Activated T-cell treated with anti-CD3 and anti-CD28 coated beads, Interleukin-2, amount 50 U/mL, for 72 hours (primary cell): Measurements from ENCODE around the gene LMF2. TPM values are rescaled to one million over a fixed set of nuclear protein-coding genes. Genes with fewer than 3 reads are reported as not detected.

Experiments
- ATAC-seq, 2 donors: fragments of 150-1000 bp; cut with Tn5 transposase; replicated peaks in 1 of 2; 2 replicates each; pipeline ENCODE4 v1.10.0; 2021; ENCODE audit warnings: moderate library complexity in 2 of 2, mild to moderate bottlenecking in 1 of 2
- DNase-seq, 2 donors: peaks; one replicate each; pipeline ENCODE4 v3.0.0; 2021 to 2022; ENCODE audit warnings: mixed read lengths in 1 of 2
- H3K27ac Mint-ChIP-seq: one replicate; pipeline ENCODE4 v1.8.0; 2022; ENCODE audit warnings: mild to moderate bottlenecking, moderate library complexity, mixed read lengths
- H3K27me3 Mint-ChIP-seq: one replicate; pipeline ENCODE4 v1.8.0; 2022; ENCODE audit warnings: low read depth, mixed read lengths
- H3K36me3 Mint-ChIP-seq, 2 donors: one replicate each; pipeline ENCODE4 v1.8.0; 2022; ENCODE audit warnings: mixed read lengths in 2 of 2, mild to moderate bottlenecking in 1 of 2; ENCODE audit not compliant: insufficient read depth in 2 of 2
- H3K4me1 Mint-ChIP-seq: one replicate; pipeline ENCODE4 v1.8.0; 2022; ENCODE audit warnings: low read depth, mixed read lengths
- H3K4me3 Mint-ChIP-seq, 2 donors: one replicate each; pipeline ENCODE4 v1.8.0; 2022; ENCODE audit warnings: mild to moderate bottlenecking in 2 of 2, mixed read lengths in 2 of 2, moderate library complexity in 2 of 2
- H3K9me3 Mint-ChIP-seq, 2 donors: one replicate each; pipeline ENCODE4 v1.8.0; 2022; ENCODE audit warnings: mixed read lengths in 2 of 2
- total RNA-seq, 2 donors: library from RNA; stranded (reverse); gene quantifications; one replicate each; pipeline ENCODE4 v1.2.3, GENCODE V29; 2022

LMF2 gene
- total RNA-seq, 2 donors from 2014 or later, result 64.8 to 64.9 TPM

DNA sequence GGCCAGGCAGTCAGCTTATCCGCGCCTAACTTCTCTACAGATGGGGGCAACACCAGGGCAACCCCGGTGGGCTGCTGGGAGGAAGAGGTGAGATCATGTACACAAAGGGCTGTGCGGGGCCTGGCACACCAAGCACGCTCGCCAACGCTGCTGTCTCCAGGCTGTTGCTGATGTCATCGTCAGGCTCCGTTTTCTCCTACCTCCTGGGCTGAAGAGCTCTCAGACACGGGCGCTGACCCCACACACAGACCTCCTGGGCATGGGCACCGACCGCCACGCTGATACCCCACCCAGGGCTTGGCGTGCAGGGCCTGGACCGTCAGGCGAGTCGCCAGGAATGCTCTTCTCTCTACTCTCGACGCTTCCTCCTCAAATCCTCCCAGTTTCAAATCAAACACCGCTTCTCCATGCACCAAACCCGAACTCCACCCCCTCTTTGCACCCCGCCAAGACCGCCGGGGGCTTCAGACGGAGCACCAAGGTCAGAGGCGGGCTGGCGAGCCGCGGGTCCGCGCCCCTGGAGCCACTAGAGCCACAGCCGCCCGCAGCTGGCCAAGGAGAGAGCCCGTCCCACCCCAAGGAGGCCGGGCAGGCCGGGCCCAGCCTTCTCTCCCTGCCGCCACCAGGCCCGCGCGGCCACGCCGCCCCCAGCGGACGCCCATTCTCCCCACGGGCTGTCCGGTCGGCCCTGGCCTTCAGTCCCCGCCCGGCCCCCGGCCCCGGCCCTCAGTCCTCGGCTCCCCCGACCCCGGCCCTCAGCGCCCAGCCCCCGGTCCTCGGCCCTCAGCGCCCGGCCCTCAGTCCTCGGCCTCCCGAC, 33.4 kb downstream of the LMF2 start:
- Mint-ChIP-seq H3K9me3 (no peaks in the 10 kb centered on the region), H3K27ac (peak overlapping the region; percentile 36), H3K27me3 (no peaks in the 10 kb centered on the region), H3K4me1 (peaks cover 58% of the 10 kb centered on the region), H3K36me3 (peaks cover 2 to 5% of the 10 kb centered on the region in 2 donors), H3K4me3 (peak overlapping the region; percentile 89 to 100)
- DNase-seq (peak; percentile 57 to 58), ATAC-seq (peak in 1 of 2 donors; percentile 14)

DNA sequence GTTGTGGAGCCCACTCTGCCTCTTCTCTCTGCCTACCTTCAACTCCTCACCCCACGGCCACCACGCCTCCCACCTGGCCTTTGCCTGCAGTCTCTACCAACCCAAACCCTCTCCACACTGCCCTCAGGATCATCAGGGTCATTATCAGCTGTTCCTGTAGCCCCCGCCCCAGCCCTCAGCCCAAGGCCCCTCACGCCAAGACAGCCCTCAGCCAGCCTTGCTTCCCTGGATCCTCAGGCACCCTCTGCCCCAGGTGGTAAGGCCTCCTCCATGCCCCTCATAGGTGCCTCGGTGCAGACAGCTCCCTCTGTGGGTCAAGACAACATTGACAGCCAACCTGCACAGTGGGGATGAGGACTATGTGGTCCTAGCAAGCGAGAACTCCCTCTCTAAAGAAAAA, 34.4 kb downstream of the LMF2 start:
- DNase-seq (peak; percentile 51 to 69), ATAC-seq (peak; percentile 21 to 22)
- peak overlapping the region; percentile 89 to 100 for H3K4me3 Mint-ChIP-seq
- peaks cover 66% of the 10 kb centered on the region for H3K4me1 Mint-ChIP-seq
- H3K9me3 Mint-ChIP-seq, result no peaks in the 10 kb centered on the region
- H3K27me3 Mint-ChIP-seq, result no peaks in the 10 kb centered on the region
- peaks cover 2 to 5% of the 10 kb centered on the region in 2 donors for H3K36me3 Mint-ChIP-seq
- peak overlapping the region; percentile 66 for H3K27ac Mint-ChIP-seq

- Mint-ChIP-seq H3K9me3 (no peaks in the 10 kb centered on the region), H3K4me1 (peaks cover 67% of the 10 kb centered on the region), H3K27ac (peak overlapping the region; percentile 9), H3K4me3 (peak overlapping the region; percentile 31 to 81), H3K27me3 (no peaks in the 10 kb centered on the region), H3K36me3 (peaks cover 3 to 5% of the 10 kb centered on the region in 2 donors)
- ATAC-seq, result no peak
- DNase-seq, result no peak
These were observed 35.5 kb downstream of the LMF2 start for GRCh38 chr22:50471962-50472361.

- Mint-ChIP-seq H3K27ac (peak overlapping the region; percentile 73), H3K4me3 (peak overlapping the region; percentile 73 to 81), H3K27me3 (no peaks in the 10 kb centered on the region), H3K9me3 (no peaks in the 10 kb centered on the region), H3K4me1 (peaks cover 66% of the 10 kb centered on the region), H3K36me3 (peaks cover 7 to 8% of the 10 kb centered on the region in 2 donors)
- DNase-seq (no peak), ATAC-seq (no peak)
These were observed 36.2 kb downstream of the LMF2 start for GRCh38 chr22:50471197-50471847.

- H3K36me3 Mint-ChIP-seq, result peaks cover 7 to 9% of the 10 kb centered on the region in 2 donors
- DNase-seq, result no peak
- H3K4me1 Mint-ChIP-seq, result peaks cover 61% of the 10 kb centered on the region
- ATAC-seq, result no peak
- H3K4me3 Mint-ChIP-seq, result peak overlapping the region; percentile 73 to 81
- H3K27ac Mint-ChIP-seq, result peak overlapping the region; percentile 73
- H3K9me3 Mint-ChIP-seq, result no peaks in the 10 kb centered on the region
- no peaks in the 10 kb centered on the region for H3K27me3 Mint-ChIP-seq
These were observed 37.0 kb downstream of the LMF2 start for GRCh38 chr22:50470491-50470890.

- H3K27ac Mint-ChIP-seq, result peak overlapping the region; percentile 38
- peak; percentile 95 to 97 for DNase-seq
- H3K4me1 Mint-ChIP-seq, result peaks cover 61% of the 10 kb centered on the region
- no peaks in the 10 kb centered on the region for H3K9me3 Mint-ChIP-seq
- peak overlapping the region; percentile 73 to 81 for H3K4me3 Mint-ChIP-seq
- ATAC-seq, result peak; percentile 86 to 89
- no peaks in the 10 kb centered on the region for H3K27me3 Mint-ChIP-seq
- H3K36me3 Mint-ChIP-seq, result peaks cover 7 to 9% of the 10 kb centered on the region in 2 donors
These were observed 37.9 kb downstream of the LMF2 start for GRCh38 chr22:50469377-50470305.

GRCh38 chr22:50468626-50469025, 38.9 kb downstream of the LMF2 start:
- peak overlapping the region; percentile 73 to 81 for H3K4me3 Mint-ChIP-seq
- no peak overlapping the region for H3K27ac Mint-ChIP-seq
- DNase-seq (no peak), ATAC-seq (no peak)
- no peaks in the 10 kb centered on the region for H3K27me3 Mint-ChIP-seq
- peaks cover 6 to 10% of the 10 kb centered on the region in 2 donors for H3K36me3 Mint-ChIP-seq
- peaks cover 55% of the 10 kb centered on the region for H3K4me1 Mint-ChIP-seq
- H3K9me3 Mint-ChIP-seq, result no peaks in the 10 kb centered on the region

DNA sequence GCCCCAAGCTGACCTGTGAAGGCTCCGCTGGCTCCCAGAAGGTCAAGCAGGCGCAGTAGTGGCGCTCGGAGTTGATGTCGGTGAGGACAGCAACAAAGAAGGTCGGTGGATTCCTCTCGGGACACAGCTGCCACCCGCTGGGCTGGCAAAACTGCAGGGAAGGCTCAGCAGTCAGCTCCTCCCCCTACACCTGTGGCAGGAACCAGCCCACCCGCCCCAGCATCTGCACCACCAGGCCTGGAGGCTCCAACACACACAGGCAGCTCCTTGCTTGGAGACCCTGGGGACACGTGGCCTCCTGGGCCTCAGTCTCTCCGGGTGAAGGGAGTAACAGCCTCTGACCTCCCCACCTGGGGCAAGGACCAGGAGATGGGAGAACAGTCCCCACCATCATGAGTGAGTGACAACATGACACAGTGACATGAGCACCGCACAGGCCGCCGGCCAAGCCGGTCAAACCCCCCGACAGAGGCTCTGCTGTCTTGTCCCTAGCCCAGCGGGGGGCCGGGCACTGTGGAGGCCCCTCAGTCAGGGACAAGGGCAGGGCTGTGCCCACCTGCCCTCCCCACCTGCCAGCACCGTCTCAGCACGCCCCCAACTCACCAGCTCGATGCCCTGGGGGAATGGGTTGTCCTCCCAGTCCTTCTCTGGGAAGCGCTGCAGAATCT, 39.6 kb downstream of the LMF2 start:
- H3K9me3 Mint-ChIP-seq, result no peaks in the 10 kb centered on the region
- peak overlapping the region in 1 of 2 donors; percentile 46 for H3K4me3 Mint-ChIP-seq
- DNase-seq (no peak), ATAC-seq (no peak)
- H3K27ac Mint-ChIP-seq, result no peak overlapping the region
- H3K4me1 Mint-ChIP-seq, result peaks cover 48% of the 10 kb centered on the region
- peaks cover 4 to 11% of the 10 kb centered on the region in 2 donors for H3K36me3 Mint-ChIP-seq
- H3K27me3 Mint-ChIP-seq, result no peaks in the 10 kb centered on the region

GRCh38 chr22:50467341-50467740, 40.2 kb downstream of the LMF2 start:
- DNase-seq, result no peak
- ATAC-seq, result no peak
- Mint-ChIP-seq H3K4me1 (peaks cover 43% of the 10 kb centered on the region), H3K4me3 (no peak overlapping the region), H3K36me3 (peaks cover 4 to 11% of the 10 kb centered on the region in 2 donors), H3K27me3 (no peaks in the 10 kb centered on the region), H3K9me3 (no peaks in the 10 kb centered on the region), H3K27ac (no peak overlapping the region)

DNA sequence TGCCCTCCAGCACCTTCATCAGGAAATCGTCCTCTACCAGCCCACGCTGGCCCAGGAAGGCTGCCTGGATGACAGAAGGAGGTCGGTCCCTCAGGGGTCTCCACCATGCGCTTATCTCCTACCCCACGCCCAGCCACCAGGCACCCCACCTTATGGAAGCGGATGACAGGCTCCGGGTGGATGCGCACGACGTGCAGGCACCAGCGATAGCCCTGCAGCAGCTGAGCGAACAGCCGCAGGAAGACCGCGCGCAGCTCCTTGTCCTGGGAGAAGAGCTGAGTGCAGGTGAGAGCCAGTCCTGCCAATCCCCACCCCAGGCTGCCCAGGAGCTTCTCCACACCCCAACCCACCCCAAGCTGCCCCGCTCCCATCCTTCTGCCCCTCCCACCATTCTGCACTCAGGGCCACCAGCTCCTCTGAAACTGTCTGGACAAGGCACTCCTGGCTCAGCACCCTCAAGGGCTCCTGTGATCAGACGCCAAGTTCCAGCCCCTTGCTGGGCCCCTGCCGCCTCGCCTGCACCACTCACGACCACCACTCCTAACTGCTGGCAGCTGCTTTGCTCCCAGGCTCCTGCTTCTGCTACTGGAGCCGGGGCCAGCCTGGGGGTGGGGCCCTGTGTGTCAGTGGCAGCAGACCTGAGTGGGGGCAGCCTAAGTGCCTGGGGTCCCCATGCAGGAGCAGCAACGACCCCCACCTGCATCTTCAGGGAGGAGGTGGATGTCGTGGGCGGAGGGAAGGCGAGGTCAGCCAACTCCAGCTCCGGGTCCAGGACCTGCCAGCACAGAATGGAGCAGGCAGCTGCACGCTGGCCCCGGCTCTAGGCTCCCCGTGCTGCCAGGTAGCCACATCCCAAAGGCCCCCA, 42.2 kb downstream of the LMF2 start:
- H3K4me3 Mint-ChIP-seq, result no peak overlapping the region
- peaks cover 22% of the 10 kb centered on the region for H3K4me1 Mint-ChIP-seq
- peaks cover 8 to 15% of the 10 kb centered on the region in 2 donors for H3K36me3 Mint-ChIP-seq
- no peak overlapping the region for H3K27ac Mint-ChIP-seq
- ATAC-seq (no peak), DNase-seq (no peak)
- no peaks in the 10 kb centered on the region for H3K9me3 Mint-ChIP-seq
- H3K27me3 Mint-ChIP-seq, result no peaks in the 10 kb centered on the region

- DNase-seq (no peak), ATAC-seq (no peak)
- H3K27me3 Mint-ChIP-seq, result no peaks in the 10 kb centered on the region
- H3K4me1 Mint-ChIP-seq, result peaks cover 17% of the 10 kb centered on the region
- H3K36me3 Mint-ChIP-seq, result peaks cover 8 to 15% of the 10 kb centered on the region in 2 donors
- no peaks in the 10 kb centered on the region for H3K9me3 Mint-ChIP-seq
- no peak overlapping the region for H3K27ac Mint-ChIP-seq
- H3K4me3 Mint-ChIP-seq, result no peak overlapping the region
These were observed 43.1 kb downstream of the LMF2 start for GRCh38 chr22:50464451-50464850.
